GM12874 (cell line): Measurements from ENCODE around the gene SLC3A2.
A peak's percentile ranks its signal among the peaks of the same experiment; 100 is the strongest.

Source experiments
- CTCF ChIP-seq: IDR thresholded peaks from 2 replicates; pipeline ENCODE4 v1.5.1; 2011; ENCODE audit warnings: low read depth, mild to moderate bottlenecking, control low read depth, low read length, moderate library complexity; ENCODE audit not compliant: insufficient read depth

SLC3A2 gene

GRCh38 chr11:62922189-62922589, 41.5 kb downstream of the SLC3A2 start:
- no peak for TF ChIP-seq CTCF

- TF ChIP-seq CTCF = peak; percentile 56
These were observed 42.1 kb downstream of the SLC3A2 start for GRCh38 chr11:62922653-62923431.

DNA sequence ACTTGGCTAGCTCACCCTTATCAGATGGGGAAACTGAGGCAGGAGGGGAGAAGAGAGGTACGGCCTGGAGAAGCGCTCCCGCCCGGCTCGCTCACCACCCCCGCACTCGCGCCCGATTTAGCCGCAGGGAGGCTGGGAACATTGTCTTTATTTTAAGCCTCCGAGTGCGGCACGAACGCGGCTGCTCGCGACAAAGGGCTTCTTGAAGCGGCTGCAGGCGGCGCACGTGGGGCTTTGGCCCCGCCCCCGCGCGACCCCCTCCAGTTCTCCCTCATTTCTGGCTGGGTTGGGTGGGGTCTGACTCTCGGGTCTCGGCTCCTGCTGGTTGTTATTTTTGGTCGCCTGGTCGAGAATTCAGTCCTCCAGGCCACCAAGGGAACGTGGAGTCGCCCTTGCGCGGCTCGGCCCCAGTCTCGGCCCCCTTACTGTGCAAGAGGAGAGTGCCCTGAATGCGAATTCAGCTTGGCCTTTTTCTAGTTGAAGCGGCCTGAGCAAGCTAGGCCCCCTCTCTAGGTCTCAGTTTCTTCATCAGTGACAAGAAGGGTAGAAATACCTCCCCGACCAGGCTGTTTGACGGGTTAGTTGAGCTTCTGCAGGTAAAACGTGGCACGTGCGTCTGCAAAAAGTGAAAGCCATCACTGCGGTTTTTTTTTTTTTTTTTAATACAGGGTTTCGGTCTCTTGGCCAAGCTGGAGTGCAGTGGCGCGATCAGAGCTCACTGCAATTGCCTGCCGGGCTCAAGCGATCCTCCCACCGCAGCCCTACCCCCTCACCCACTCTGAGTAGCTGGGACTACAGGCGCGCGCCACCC, 43.1 kb downstream of the SLC3A2 start:
- TF ChIP-seq CTCF = no peak

GRCh38 chr11:62925308-62925707, 44.6 kb downstream of the SLC3A2 start:
- no peak for TF ChIP-seq CTCF

- TF ChIP-seq CTCF = no peak
These were observed 45.3 kb downstream of the SLC3A2 start for GRCh38 chr11:62925745-62926679.

- TF ChIP-seq CTCF = no peak
These were observed 46.2 kb downstream of the SLC3A2 start for GRCh38 chr11:62926680-62927455.
